Kidney epithelial cell (primary cell): ENCODE data around the gene HERC6. TPM values are rescaled to one million over a fixed set of nuclear protein-coding genes. Genes with fewer than 3 reads are reported as not detected.

ENCODE experiments used
- DNase-seq: peaks from one replicate; pipeline ENCODE4 v3.0.0-alpha.2; 2010; ENCODE audit warnings: low read depth
- H3K27me3 ChIP-seq: 2 replicates; pipeline ENCODE4 v1.6.0; 2011; ENCODE audit warnings: low read length; ENCODE audit not compliant: control insufficient read depth, insufficient read depth
- H3K36me3 ChIP-seq: 2 replicates; pipeline ENCODE4 v1.5.1; 2011; ENCODE audit warnings: low read length; ENCODE audit not compliant: control insufficient read depth, insufficient read depth
- H3K4me3 ChIP-seq: 2 replicates; pipeline ENCODE4 v1.5.1; 2011; ENCODE audit warnings: low read depth, mild to moderate bottlenecking, control low read depth, low read length
- CTCF ChIP-seq: IDR thresholded peaks from 2 replicates; pipeline ENCODE4 v1.5.1; 2011; ENCODE audit warnings: mild to moderate bottlenecking, moderate library complexity, low read length, control low read depth, inconsistent platforms; ENCODE audit not compliant: insufficient read depth, poor library complexity, severe bottlenecking
- total RNA-seq: library from RNA; depleted of rRNA; stranded (reverse); fragments of >200 nt; gene quantifications from 2 replicates; pipeline ENCODE4 v1.2.3, GENCODE V29; 2015

The HERC6 gene
- total RNA-seq, 1 donor from 2014 or later, result 16.4 TPM

- Histone ChIP-seq H3K4me3 (no peak overlapping the region), H3K36me3 (peaks cover 1% of the 10 kb centered on the region), H3K27me3 (no peaks in the 10 kb centered on the region)
- no peak for TF ChIP-seq CTCF
- no peak for DNase-seq
These were observed 60.6 kb downstream of the HERC6 start for GRCh38 chr4:88439161-88439760.

GRCh38 chr4:88440146-88440545 is 61.5 kb downstream of the HERC6 start:
- peaks cover 1% of the 10 kb centered on the region for H3K36me3 ChIP-seq
- DNase-seq, result no peak
- H3K27me3 ChIP-seq, result no peaks in the 10 kb centered on the region
- no peak overlapping the region for H3K4me3 ChIP-seq
- no peak for TF ChIP-seq CTCF

- Histone ChIP-seq H3K36me3 (peaks cover 1% of the 10 kb centered on the region), H3K4me3 (no peak overlapping the region), H3K27me3 (no peaks in the 10 kb centered on the region)
- no peak for DNase-seq
- no peak for TF ChIP-seq CTCF
These were observed 63.0 kb downstream of the HERC6 start for GRCh38 chr4:88441696-88442095.

DNA sequence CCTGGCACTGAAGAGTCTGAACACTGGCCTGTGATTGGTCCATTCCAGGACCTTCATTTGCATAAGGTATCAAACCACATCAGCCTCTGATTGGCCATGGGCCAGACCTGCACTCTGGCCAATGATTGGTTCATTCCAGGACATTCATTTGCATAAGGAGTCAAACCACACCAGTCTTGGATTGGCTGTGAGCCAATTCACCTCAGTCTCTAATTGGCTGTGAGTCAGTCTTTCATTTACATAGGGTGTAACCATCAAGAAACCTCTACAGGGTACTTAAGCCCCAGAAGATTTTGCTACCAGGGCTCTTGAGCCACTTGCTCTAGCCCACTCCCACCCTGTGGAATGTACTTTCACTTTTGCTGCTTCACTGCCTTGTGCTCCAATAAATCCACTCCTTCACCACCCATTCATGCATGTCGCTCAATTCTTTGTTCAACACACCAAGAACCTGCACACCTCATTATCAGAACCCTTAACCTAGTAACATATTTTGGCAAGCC is 64.1 kb downstream of the HERC6 start:
- TF ChIP-seq CTCF, result no peak
- no peak for DNase-seq
- H3K36me3 ChIP-seq, result peaks cover 1% of the 10 kb centered on the region
- H3K4me3 ChIP-seq, result no peak overlapping the region
- no peaks in the 10 kb centered on the region for H3K27me3 ChIP-seq

- no peak for DNase-seq
- Histone ChIP-seq H3K36me3 (peaks cover 1% of the 10 kb centered on the region), H3K4me3 (no peak overlapping the region), H3K27me3 (no peaks in the 10 kb centered on the region)
- TF ChIP-seq CTCF, result no peak
These were observed 64.8 kb downstream of the HERC6 start for GRCh38 chr4:88443486-88443885.

DNA sequence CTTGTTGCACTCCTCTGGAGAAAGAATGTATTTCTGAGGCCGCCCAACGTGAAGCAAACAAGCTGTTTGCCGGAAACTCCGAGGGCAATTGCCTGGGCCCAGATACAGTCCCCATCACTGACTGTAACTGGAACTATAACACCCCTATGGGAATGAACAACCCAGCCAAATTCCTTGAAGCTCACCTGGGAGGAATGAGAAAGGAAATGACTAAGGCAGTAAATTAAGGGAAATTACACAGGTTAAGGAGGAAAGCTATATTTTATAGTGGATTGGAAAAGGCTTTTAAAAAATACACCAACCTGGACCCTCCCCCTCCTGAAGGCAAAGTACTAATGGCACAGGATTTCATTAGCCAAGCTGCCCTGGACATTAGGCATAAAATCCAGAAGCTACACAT is 66.6 kb downstream of the HERC6 start:
- Histone ChIP-seq H3K4me3 (no peak overlapping the region), H3K36me3 (peaks cover 1% of the 10 kb centered on the region), H3K27me3 (no peaks in the 10 kb centered on the region)
- no peak for TF ChIP-seq CTCF
- no peak for DNase-seq
